IMR-90 (cell line): Measurements from ENCODE around the gene FADD. TPM values are rescaled to one million over a fixed set of nuclear protein-coding genes. Genes with fewer than 3 reads are reported as not detected.
A peak's percentile ranks its signal among the peaks of the same experiment; 100 is the strongest.

Source experiments
- ATAC-seq: fragments of 200-7000 bp; cut with Tn5 transposase; 2 replicates; pipeline ENCODE4 v1.9.1; 2020; ENCODE audit warnings: low read depth, mild to moderate bottlenecking, moderate library complexity
- BruUV-seq: library from RNA; stranded (reverse); fragments of 400-500 nt; replicated peaks from 2 replicates; lab custom pipeline; 2021; lab: Mats Ljungman, UMichigan
- CTCF ChIA-PET: fragments of 300-600 bp; formaldehyde crosslinking; extraction: SDS; loops from one replicate; lab custom pipeline; 2021; ENCODE audit warnings: antibody characterized with exemption; lab: Yijun Ruan, JAX
- POLR2A ChIA-PET: fragments of 300-600 bp; sonication (Branson Sonifier 250); formaldehyde crosslinking; loops from one replicate; lab custom pipeline; 2022; ENCODE audit warnings: antibody characterized with exemption; ENCODE audit not compliant: unreplicated experiment; lab: Charles Lee
- DNase-seq: peaks from one replicate; pipeline ENCODE4 v3.0.0; 2013
- H2AFZ ChIP-seq: replicated peaks from 2 replicates; pipeline ENCODE3; 2013; ENCODE audit warnings: low read length, mild to moderate bottlenecking; ENCODE audit not compliant: poor library complexity
- H2AK5ac ChIP-seq: 2 replicates; pipeline ENCODE4 v1.6.1; 2013; ENCODE audit warnings: low read depth, low read length, inconsistent platforms
- H2AK9ac ChIP-seq: replicated peaks from 2 replicates; pipeline ENCODE3; 2013; ENCODE audit warnings: mild to moderate bottlenecking, low read depth, low read length, moderate library complexity; ENCODE audit not compliant: poor library complexity
- H2BK120ac ChIP-seq: 2 replicates; pipeline ENCODE4 v1.6.1; 2013; ENCODE audit warnings: low read depth, low read length, inconsistent platforms
- H2BK15ac ChIP-seq: 3 replicates; pipeline ENCODE4 v1.6.1; 2013; ENCODE audit warnings: low read depth, low read length, inconsistent platforms
- H2BK20ac ChIP-seq: 2 replicates; pipeline ENCODE4 v1.6.1; 2013; ENCODE audit warnings: low read depth, mild to moderate bottlenecking, inconsistent platforms, low read length, moderate library complexity
- H2BK5ac ChIP-seq: 2 replicates; pipeline ENCODE4 v1.6.1; 2013; ENCODE audit warnings: mild to moderate bottlenecking, low read depth, low read length, inconsistent platforms; ENCODE audit not compliant: poor library complexity, severe bottlenecking
- H3K14ac ChIP-seq: replicated peaks from 2 replicates; pipeline ENCODE4 v1.6.1; 2013; ENCODE audit warnings: low read depth, low read length, inconsistent platforms
- H3K18ac ChIP-seq: 2 replicates; pipeline ENCODE4 v1.6.1; 2013; ENCODE audit warnings: low read depth, low read length, control low read depth
- H3K23ac ChIP-seq: 2 replicates; pipeline ENCODE4 v1.6.1; 2013; ENCODE audit warnings: low read depth, low read length, inconsistent platforms
- H3K27ac ChIP-seq: 2 replicates; pipeline ENCODE4 v1.5.1; 2013; ENCODE audit warnings: mild to moderate bottlenecking, control low read depth, low read length; ENCODE audit not compliant: insufficient read depth
- H3K27me3 ChIP-seq: 2 replicates; pipeline ENCODE4 v1.6.1; 2013; ENCODE audit warnings: low read length; ENCODE audit not compliant: control insufficient read depth, insufficient read depth
- H3K36me3 ChIP-seq: 2 replicates; pipeline ENCODE4 v1.6.1; 2013; ENCODE audit warnings: low read length, mixed read lengths; ENCODE audit not compliant: control insufficient read depth, insufficient read depth
- H3K4ac ChIP-seq: 2 replicates; pipeline ENCODE4 v1.6.1; 2013; ENCODE audit warnings: low read depth, low read length, inconsistent platforms
- H3K4me1 ChIP-seq: 2 replicates; pipeline ENCODE4 v1.6.1; 2013; ENCODE audit warnings: low read length, mixed read lengths; ENCODE audit not compliant: control insufficient read depth, insufficient read depth
- H3K4me2 ChIP-seq: 2 replicates; pipeline ENCODE4 v1.6.1; 2013; ENCODE audit warnings: low read depth, mild to moderate bottlenecking, control low read depth, low read length, moderate library complexity
- H3K4me3 ChIP-seq: 2 replicates; pipeline ENCODE4 v1.5.1; 2013; ENCODE audit warnings: low read depth, mild to moderate bottlenecking, control low read depth, low read length, moderate library complexity; ENCODE audit not compliant: insufficient read depth
- H3K56ac ChIP-seq: 2 replicates; pipeline ENCODE4 v1.6.1; 2013; ENCODE audit warnings: low read length, inconsistent platforms; ENCODE audit not compliant: insufficient read depth; ENCODE audit errors: extremely low read depth
- H3K79me1 ChIP-seq, 2 experiments: 2 replicates each; pipeline ENCODE4 v1.6.1; 2013; ENCODE audit warnings: low read length in 2 of 2, inconsistent platforms in 1 of 2, low read depth in 1 of 2
- H3K9ac ChIP-seq: 2 replicates; pipeline ENCODE4 v1.6.1; 2013; ENCODE audit warnings: low read depth, low read length, control low read depth
- H3K9me1 ChIP-seq: 2 replicates; pipeline ENCODE4 v1.6.1; 2013; ENCODE audit warnings: low read length, inconsistent platforms; ENCODE audit not compliant: insufficient read depth
- H3K9me3 ChIP-seq: 2 replicates; pipeline ENCODE4 v1.6.1; 2013; ENCODE audit warnings: low read length; ENCODE audit not compliant: control insufficient read depth, insufficient read depth
- H4K20me1 ChIP-seq: 2 replicates; pipeline ENCODE4 v1.6.1; 2013; ENCODE audit warnings: low read length, inconsistent platforms; ENCODE audit not compliant: insufficient read depth
- H4K5ac ChIP-seq: 2 replicates; pipeline ENCODE4 v1.6.1; 2013; ENCODE audit warnings: mild to moderate bottlenecking, low read depth, low read length, control low read depth
- H4K8ac ChIP-seq, 2 experiments: 2 replicates each; pipeline ENCODE4 v1.6.1; 2013; ENCODE audit warnings: low read depth in 2 of 2, low read length in 2 of 2, control low read depth in 1 of 2, inconsistent platforms in 1 of 2
- H4K91ac ChIP-seq: 2 replicates; pipeline ENCODE4 v1.6.1; 2013; ENCODE audit warnings: low read depth, low read length, inconsistent platforms; ENCODE audit not compliant: insufficient read depth
- SMC3 ChIP-seq: fragments of 150-350 bp; IDR thresholded peaks from 2 replicates; pipeline ENCODE4 v1.6.1; 2016; ENCODE audit warnings: low read depth, mild to moderate bottlenecking, antibody characterized with exemption, low read length, moderate library complexity
- WGBS, 2 experiments: methylation state at CpG; one replicate each; pipeline versions ENCODE4 v1.1.5 to v1.1.7; 2013; ENCODE audit warnings: missing lambda C conversion rate in 2 of 2; ENCODE audit not compliant: insufficient read length in 1 of 2; ENCODE audit errors: extremely low coverage in 2 of 2; 5-methylcytosine and 5-hydroxymethylcytosine counted together
- dilution Hi-C: fragments of 300-500 bp; cut with HindIII; formaldehyde crosslinking; loops from one replicate; pipeline ENCODE4 v1.14.3; 2018; ENCODE audit warnings: low sequenced_read_pairs; ENCODE audit not compliant: unreplicated experiment
- in situ Hi-C: fragments of 300-500 bp; cut with MboI; formaldehyde crosslinking; loops from 3 replicates; pipeline ENCODE4 v1.14.3; 2019; ENCODE audit warnings: low sequenced_read_pairs, inconsistent platforms, mixed read lengths
- intact Hi-C: fragments of 100-400 bp; cut with micrococcal nuclease; formaldehyde crosslinking; loops from 2 replicates; pipeline ENCODE4 v1.10.0; 2022
- polyA plus RNA-seq, 3 experiments: library from polyadenylated mRNA; depleted of rRNA; stranded (reverse); fragments of >200 nt; gene quantifications; 2 replicates each; pipeline ENCODE4 v1.2.3, GENCODE V29; 2012; ENCODE audit warnings: low replicate concordance in 1 of 3
- total RNA-seq: library from RNA; depleted of rRNA; stranded (reverse); fragments of >200 nt; gene quantifications from 2 replicates; pipeline ENCODE4 v1.2.3, GENCODE V29; 2012
- TF ChIP-seq, protein P1 (sequence below): fragments of 150-350 bp; IDR thresholded peaks from 2 replicates; pipeline ENCODE4 v1.6.1; 2017; ENCODE audit warnings: mild to moderate bottlenecking, antibody characterized with exemption, low read length, low read depth
- TF ChIP-seq, protein P2 (sequence below): conservative IDR thresholded peaks from 2 replicates; pipeline ENCODE4 v1.5.1; 2012; ENCODE audit warnings: mild to moderate bottlenecking, low read depth, low read length, improper control_type of control experiment

The FADD gene
- total and polyA plus RNA-seq, 2 of the 4 experiments (the other 2 are of a cell fraction) = 38.1 to 44.4 TPM

GRCh38 chr11:70226967-70227366 lies 23.9 kb downstream of the FADD start:
- H3K23ac ChIP-seq = no peak overlapping the region
- H2AK9ac ChIP-seq = no peak overlapping the region
- H4K91ac ChIP-seq = no peak overlapping the region
- H3K9me1 ChIP-seq = no peaks in the 10 kb centered on the region
- in situ Hi-C loops (no loop called here), intact Hi-C loops (no loop called here), dilution Hi-C loops (no loop called here)
- no TSS peak for BruUV-seq
- no peak overlapping the region for H4K5ac ChIP-seq
- no peaks in the 10 kb centered on the region for H3K36me3 ChIP-seq
- H3K79me1 ChIP-seq = no peaks in the 10 kb centered on the region
- no peak overlapping the region for H2BK5ac ChIP-seq
- no peak overlapping the region for H3K4me3 ChIP-seq
- H3K14ac ChIP-seq = no peak overlapping the region
- H3K9ac ChIP-seq = no peak overlapping the region
- no peak overlapping the region for H2AFZ ChIP-seq
- ATAC-seq (no peak; the same call in 1 of the 2 replicates), DNase-seq (no peak)
- no peaks in the 10 kb centered on the region for H3K9me3 ChIP-seq
- 0% methylated on average over 1 of the region's 9 CpGs; no CpG with 5 or more reads in 1 of the 2 experiments for WGBS, 2 experiments
- CTCF ChIA-PET = no interaction called here
- no peak overlapping the region for H3K4me2 ChIP-seq
- POLR2A ChIA-PET = no interaction called here
- H3K4ac ChIP-seq = no peak overlapping the region
- 0 out of 2 replicates have a peak, but pooled peaks cover 2% of the 10 kb centered on the region for H3K4me1 ChIP-seq
- H3K27ac ChIP-seq = no peak overlapping the region
- H4K8ac ChIP-seq = no peak overlapping the region
- no peak overlapping the region for H3K56ac ChIP-seq
- TF ChIP-seq, protein P1, sequence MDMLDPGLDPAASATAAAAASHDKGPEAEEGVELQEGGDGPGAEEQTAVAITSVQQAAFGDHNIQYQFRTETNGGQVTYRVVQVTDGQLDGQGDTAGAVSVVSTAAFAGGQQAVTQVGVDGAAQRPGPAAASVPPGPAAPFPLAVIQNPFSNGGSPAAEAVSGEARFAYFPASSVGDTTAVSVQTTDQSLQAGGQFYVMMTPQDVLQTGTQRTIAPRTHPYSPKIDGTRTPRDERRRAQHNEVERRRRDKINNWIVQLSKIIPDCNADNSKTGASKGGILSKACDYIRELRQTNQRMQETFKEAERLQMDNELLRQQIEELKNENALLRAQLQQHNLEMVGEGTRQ = no peak
- TF ChIP-seq, protein P2, sequence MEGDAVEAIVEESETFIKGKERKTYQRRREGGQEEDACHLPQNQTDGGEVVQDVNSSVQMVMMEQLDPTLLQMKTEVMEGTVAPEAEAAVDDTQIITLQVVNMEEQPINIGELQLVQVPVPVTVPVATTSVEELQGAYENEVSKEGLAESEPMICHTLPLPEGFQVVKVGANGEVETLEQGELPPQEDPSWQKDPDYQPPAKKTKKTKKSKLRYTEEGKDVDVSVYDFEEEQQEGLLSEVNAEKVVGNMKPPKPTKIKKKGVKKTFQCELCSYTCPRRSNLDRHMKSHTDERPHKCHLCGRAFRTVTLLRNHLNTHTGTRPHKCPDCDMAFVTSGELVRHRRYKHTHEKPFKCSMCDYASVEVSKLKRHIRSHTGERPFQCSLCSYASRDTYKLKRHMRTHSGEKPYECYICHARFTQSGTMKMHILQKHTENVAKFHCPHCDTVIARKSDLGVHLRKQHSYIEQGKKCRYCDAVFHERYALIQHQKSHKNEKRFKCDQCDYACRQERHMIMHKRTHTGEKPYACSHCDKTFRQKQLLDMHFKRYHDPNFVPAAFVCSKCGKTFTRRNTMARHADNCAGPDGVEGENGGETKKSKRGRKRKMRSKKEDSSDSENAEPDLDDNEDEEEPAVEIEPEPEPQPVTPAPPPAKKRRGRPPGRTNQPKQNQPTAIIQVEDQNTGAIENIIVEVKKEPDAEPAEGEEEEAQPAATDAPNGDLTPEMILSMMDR = peak; percentile 23; the same call in 1 of the 2 replicates
- peak; percentile 20; the same call in 1 of the 2 replicates for TF ChIP-seq SMC3
- no peak overlapping the region for H2BK20ac ChIP-seq
- H3K27me3 ChIP-seq = peaks cover 38% of the 10 kb centered on the region
- no peak overlapping the region for H2BK120ac ChIP-seq
- H2AK5ac ChIP-seq = no peak overlapping the region
- H2BK15ac ChIP-seq = no peak overlapping the region
- no peak overlapping the region for H3K18ac ChIP-seq
- no peaks in the 10 kb centered on the region for H4K20me1 ChIP-seq
